ENCODE measurements around the gene KRT85.

KRT85 gene

DNA sequence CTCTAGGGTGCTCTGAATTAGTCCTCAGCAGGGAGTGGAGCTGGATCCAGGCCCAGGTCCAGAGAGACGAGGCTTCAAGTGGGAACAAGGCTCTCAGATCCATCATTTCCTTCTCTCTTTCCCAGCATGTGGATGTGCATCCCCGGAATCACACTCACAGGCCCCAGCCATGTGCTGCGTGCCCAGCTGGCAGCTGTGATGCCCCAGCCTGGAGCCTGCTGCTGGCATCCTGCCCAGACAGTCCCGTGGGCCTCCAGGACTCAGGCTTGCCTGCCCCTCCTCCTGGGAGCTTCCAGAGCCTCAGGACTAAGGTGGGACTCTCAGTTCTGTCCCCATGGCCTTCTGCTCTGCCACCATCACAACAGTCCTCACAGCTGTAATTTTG lies 24.3 kb upstream of the KRT85 start:
- H3K9me3 ChIP-seq (ENCODE audit: control insufficient read depth, low read length), result no peaks in the 10 kb centered on the region
- peaks cover 6% of the 10 kb centered on the region for H3K4me1 ChIP-seq (ENCODE audit: control insufficient read depth, insufficient read depth, low read length)

DNA sequence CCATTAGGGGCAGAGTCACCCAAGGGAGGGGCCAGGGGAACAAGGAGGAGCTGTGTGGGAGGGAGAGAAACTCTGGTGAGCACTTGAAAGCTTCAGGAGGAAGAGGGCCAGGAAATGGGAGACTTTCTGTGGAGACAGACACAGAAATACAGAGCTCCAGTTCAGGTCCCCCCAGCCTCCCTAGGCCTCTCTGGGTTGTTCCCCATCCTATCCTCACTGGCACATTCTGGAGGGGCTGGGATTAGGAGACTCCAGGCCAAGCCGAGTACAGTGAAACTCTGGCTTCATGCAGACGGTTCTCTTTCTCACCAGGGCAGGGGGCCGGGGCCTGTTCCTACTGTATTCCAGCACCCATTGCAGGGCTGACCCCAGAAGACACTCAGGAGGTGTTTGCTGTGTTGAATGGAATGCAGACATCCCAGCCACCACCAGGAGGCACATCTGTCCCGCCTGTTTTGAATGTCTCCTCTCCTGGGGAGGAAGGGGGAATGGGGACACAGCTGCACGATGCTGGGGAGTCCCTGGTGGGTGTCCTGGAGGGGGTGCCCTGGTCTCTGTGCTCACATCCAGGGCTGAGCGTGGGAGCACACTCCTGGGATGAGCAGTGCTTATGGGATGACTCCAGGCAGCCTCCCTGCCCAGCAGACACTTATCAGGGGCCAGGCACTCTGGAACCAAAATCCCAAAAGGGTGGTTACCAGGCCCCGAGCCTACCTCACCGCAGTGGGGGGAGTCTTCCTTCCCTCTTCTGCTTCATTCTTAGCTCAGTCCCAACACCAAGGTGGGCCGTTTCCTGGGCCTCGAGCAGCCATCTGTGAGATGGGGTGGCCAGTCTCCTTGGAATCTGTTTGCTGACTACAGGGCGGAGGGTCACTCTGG lies 23.7 kb upstream of the KRT85 start:
- H3K4me1 ChIP-seq (ENCODE audit: control insufficient read depth, insufficient read depth, low read length), result peaks cover 6% of the 10 kb centered on the region
- no peaks in the 10 kb centered on the region for H3K36me3 ChIP-seq (ENCODE audit: control insufficient read depth, insufficient read depth, low read length)
- no peaks in the 10 kb centered on the region for H3K27me3 ChIP-seq (ENCODE audit: control insufficient read depth, insufficient read depth, low read length)
- no peak overlapping the region for H3K9ac ChIP-seq (ENCODE audit: low read length)
- no peak overlapping the region for H3K4me3 ChIP-seq (ENCODE audit: low read length)
- H3K9me3 ChIP-seq (ENCODE audit: control insufficient read depth, low read length), result no peaks in the 10 kb centered on the region

More for the DNA sequence above, 24.3 kb upstream of the KRT85 start:
- Histone ChIP-seq H3K36me3 (ENCODE audit: control insufficient read depth, insufficient read depth, low read length) (no peaks in the 10 kb centered on the region), H3K27me3 (ENCODE audit: control insufficient read depth, insufficient read depth, low read length) (no peaks in the 10 kb centered on the region), H3K4me3 (ENCODE audit: low read length) (no peak overlapping the region), H3K9ac (ENCODE audit: low read length) (no peak overlapping the region)

DNA sequence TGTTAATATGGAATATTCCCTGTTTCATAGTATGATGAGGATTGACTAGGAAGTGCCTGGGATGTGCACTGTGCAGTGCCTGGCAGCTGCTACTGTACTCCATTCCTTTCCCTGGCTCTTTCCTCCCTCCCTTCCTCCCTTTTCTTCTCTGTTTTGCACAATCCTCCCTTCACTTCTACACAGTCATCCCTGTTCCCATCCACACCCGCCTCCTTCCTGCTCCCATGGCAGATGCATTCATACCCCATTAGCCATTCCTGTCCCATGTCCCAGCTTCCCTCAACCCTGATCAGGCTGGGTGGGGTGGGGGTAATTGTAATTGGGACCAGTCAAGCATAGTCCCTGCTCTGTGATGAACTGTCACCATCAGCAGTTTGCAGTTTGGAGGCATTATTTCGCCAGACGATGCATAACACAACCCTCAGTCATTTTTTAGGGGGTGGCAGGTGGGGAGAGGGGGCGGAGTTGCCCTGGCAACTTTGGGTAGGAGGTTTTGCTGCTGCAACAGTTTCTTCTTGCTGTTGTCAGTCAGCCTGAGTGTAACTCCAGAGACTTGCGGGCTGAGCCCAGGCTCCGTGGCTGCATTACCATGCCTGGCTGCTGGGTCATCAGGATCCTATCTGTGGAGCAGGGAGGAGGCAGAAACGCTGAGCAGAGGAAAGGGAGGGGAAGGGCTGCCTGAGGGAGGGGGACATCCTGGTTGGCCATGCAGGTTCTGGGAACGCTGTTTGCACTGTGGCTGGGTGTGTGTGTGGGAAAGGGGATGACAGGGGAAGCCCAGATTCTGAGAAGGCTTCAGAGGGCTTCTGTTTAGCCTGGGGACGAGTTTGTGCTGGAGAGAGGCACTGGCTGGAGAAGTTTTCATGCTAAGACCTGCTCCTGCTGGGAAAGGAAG lies 22.3 kb upstream of the KRT85 start:
- no peak overlapping the region for H3K4me3 ChIP-seq (ENCODE audit: low read length)
- H3K4me1 ChIP-seq (ENCODE audit: control insufficient read depth, insufficient read depth, low read length), result peaks cover 6% of the 10 kb centered on the region
- no peaks in the 10 kb centered on the region for H3K9me3 ChIP-seq (ENCODE audit: control insufficient read depth, low read length)
- no peak overlapping the region for H3K9ac ChIP-seq (ENCODE audit: low read length)
- H3K27me3 ChIP-seq (ENCODE audit: control insufficient read depth, insufficient read depth, low read length), result no peaks in the 10 kb centered on the region
- no peaks in the 10 kb centered on the region for H3K36me3 ChIP-seq (ENCODE audit: control insufficient read depth, insufficient read depth, low read length)

- no peaks in the 10 kb centered on the region for H3K9me3 ChIP-seq (ENCODE audit: control insufficient read depth, low read length)
- H3K27me3 ChIP-seq (ENCODE audit: control insufficient read depth, insufficient read depth, low read length), result no peaks in the 10 kb centered on the region
- H3K4me3 ChIP-seq (ENCODE audit: low read length), result no peak overlapping the region
- H3K9ac ChIP-seq (ENCODE audit: low read length), result no peak overlapping the region
- no peaks in the 10 kb centered on the region for H3K4me1 ChIP-seq (ENCODE audit: control insufficient read depth, insufficient read depth, low read length)
- H3K36me3 ChIP-seq (ENCODE audit: control insufficient read depth, insufficient read depth, low read length), result no peaks in the 10 kb centered on the region
Observed at GRCh38 chr12:52387859-52388258, 20.6 kb upstream of the KRT85 start.

DNA sequence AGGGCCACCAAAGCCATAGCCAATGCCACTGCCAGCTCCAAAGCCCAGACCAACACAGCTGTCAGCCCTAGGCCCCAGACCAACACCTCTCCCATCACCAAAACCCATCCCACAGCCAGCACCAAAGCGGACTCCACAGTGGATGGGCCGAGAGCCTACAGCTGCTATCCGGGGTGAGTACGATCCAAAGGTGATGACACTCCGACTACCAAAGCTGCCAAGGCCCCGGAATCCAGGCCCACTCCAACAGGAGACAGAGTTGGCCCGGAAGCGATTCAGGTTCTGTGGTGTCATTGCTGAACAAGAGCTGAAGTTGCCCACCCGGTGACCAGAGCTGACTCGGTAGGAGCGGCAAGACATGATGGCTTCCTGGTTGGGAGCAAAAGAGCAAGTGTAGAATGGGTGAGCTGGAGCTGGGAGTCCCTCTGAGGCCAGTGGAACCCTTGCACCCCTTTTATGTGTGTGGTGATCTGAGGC lies 18.0 kb upstream of the KRT85 start, which contains the start of gene KRT84:
Gene KRT84 (minus strand): TSS at position 427 of the 477 bp plus-strand sequence. CDS start 67 bp downstream, at position 360.
- no peaks in the 10 kb centered on the region for H3K36me3 ChIP-seq (ENCODE audit: control insufficient read depth, insufficient read depth, low read length)
- H3K9me3 ChIP-seq (ENCODE audit: control insufficient read depth, low read length), result no peaks in the 10 kb centered on the region
- no peaks in the 10 kb centered on the region for H3K4me1 ChIP-seq (ENCODE audit: control insufficient read depth, insufficient read depth, low read length)
- no peaks in the 10 kb centered on the region for H3K27me3 ChIP-seq (ENCODE audit: control insufficient read depth, insufficient read depth, low read length)
- H3K9ac ChIP-seq (ENCODE audit: low read length), result no peak within 1 kb of the TSS
- no peak within 1 kb of the TSS for H3K4me3 ChIP-seq (ENCODE audit: low read length)

- Histone ChIP-seq H3K9ac (ENCODE audit: low read length) (no peak overlapping the region), H3K27me3 (ENCODE audit: control insufficient read depth, insufficient read depth, low read length) (no peaks in the 10 kb centered on the region), H3K36me3 (ENCODE audit: control insufficient read depth, insufficient read depth, low read length) (no peaks in the 10 kb centered on the region), H3K4me3 (ENCODE audit: low read length) (no peak overlapping the region), H3K4me1 (ENCODE audit: control insufficient read depth, insufficient read depth, low read length) (no peaks in the 10 kb centered on the region), H3K9me3 (ENCODE audit: control insufficient read depth, low read length) (no peaks in the 10 kb centered on the region)
Observed at GRCh38 chr12:52383331-52383730, 16.1 kb upstream of the KRT85 start.

- H3K9ac ChIP-seq (ENCODE audit: low read length), result no peak overlapping the region
- H3K9me3 ChIP-seq (ENCODE audit: control insufficient read depth, low read length), result no peaks in the 10 kb centered on the region
- no peaks in the 10 kb centered on the region for H3K4me1 ChIP-seq (ENCODE audit: control insufficient read depth, insufficient read depth, low read length)
- no peaks in the 10 kb centered on the region for H3K36me3 ChIP-seq (ENCODE audit: control insufficient read depth, insufficient read depth, low read length)
- H3K4me3 ChIP-seq (ENCODE audit: low read length), result no peak overlapping the region
- H3K27me3 ChIP-seq (ENCODE audit: control insufficient read depth, insufficient read depth, low read length), result no peaks in the 10 kb centered on the region
Observed at GRCh38 chr12:52382854-52383253, 15.6 kb upstream of the KRT85 start.

DNA sequence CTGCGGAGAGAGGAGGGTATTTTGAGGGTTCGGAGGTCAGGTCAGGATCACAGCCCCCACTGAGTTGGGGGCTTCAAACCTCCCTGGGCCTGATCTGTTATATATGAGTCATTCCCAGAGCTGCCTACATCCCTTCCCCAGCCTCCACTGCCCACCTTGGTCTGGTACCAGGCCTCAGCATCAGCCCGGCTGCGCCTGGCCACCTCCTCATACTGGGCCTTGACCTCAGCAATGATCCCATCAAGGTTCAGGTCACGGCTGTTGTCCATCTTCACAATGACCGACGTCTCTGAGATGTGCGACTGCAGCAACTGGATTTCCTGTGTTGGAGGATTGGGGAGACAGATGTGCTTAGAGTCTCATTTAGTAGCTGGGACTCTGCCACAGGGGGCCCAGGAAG lies 13.9 kb upstream of the KRT85 start:
- H3K9ac ChIP-seq (ENCODE audit: low read length), result no peak overlapping the region
- H3K4me3 ChIP-seq (ENCODE audit: low read length), result no peak overlapping the region
- no peaks in the 10 kb centered on the region for H3K27me3 ChIP-seq (ENCODE audit: control insufficient read depth, insufficient read depth, low read length)
- no peaks in the 10 kb centered on the region for H3K9me3 ChIP-seq (ENCODE audit: control insufficient read depth, low read length)
- H3K4me1 ChIP-seq (ENCODE audit: control insufficient read depth, insufficient read depth, low read length), result no peaks in the 10 kb centered on the region
- no peaks in the 10 kb centered on the region for H3K36me3 ChIP-seq (ENCODE audit: control insufficient read depth, insufficient read depth, low read length)

DNA sequence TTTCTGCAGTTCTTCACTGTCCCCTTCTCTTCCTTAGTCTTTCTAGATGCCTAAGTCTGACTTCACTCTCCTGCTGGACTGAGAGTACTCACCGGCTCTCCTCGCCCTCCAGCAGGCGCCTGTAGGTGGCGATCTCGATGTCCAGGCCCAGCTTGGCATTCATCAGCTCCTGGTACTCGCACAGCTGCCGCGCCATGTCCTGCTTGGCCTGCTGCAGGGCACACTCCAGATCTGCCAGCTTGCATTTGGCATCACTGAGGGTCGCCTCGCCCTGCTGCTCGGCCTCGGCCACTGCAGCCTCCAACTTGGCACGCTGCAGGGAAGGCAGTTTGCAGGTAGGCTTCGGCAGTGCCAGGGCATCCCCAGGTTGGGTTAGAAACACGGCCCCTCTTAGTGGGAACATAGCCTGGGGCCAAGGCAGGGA lies 13.0 kb upstream of the KRT85 start:
- no peaks in the 10 kb centered on the region for H3K4me1 ChIP-seq (ENCODE audit: control insufficient read depth, insufficient read depth, low read length)
- H3K4me3 ChIP-seq (ENCODE audit: low read length), result no peak overlapping the region
- no peaks in the 10 kb centered on the region for H3K27me3 ChIP-seq (ENCODE audit: control insufficient read depth, insufficient read depth, low read length)
- H3K9ac ChIP-seq (ENCODE audit: low read length), result no peak overlapping the region
- no peaks in the 10 kb centered on the region for H3K36me3 ChIP-seq (ENCODE audit: control insufficient read depth, insufficient read depth, low read length)
- no peaks in the 10 kb centered on the region for H3K9me3 ChIP-seq (ENCODE audit: control insufficient read depth, low read length)

DNA sequence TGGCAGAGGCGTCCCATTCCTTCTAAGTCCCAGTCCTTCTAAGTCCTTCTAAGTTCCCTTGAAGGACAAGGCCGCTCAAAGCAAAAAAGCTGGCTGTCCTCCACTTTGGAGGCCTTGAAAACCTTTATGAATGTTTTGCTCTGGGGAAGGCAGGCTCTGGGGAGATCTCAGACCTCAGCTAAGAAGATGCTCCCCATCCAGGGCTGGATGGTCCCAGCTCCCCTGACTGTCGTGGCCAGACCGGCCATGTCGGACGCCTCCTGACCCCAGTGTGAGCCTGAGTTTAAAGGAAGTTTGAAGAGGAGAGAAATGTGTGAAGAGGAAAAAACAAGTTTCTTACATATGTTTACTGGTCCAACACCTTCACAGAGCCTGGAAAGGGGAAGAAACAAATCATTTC lies 12.3 kb upstream of the KRT85 start:
- no peaks in the 10 kb centered on the region for H3K36me3 ChIP-seq (ENCODE audit: control insufficient read depth, insufficient read depth, low read length)
- no peak overlapping the region for H3K4me3 ChIP-seq (ENCODE audit: low read length)
- no peaks in the 10 kb centered on the region for H3K27me3 ChIP-seq (ENCODE audit: control insufficient read depth, insufficient read depth, low read length)
- H3K9me3 ChIP-seq (ENCODE audit: control insufficient read depth, low read length), result no peaks in the 10 kb centered on the region
- no peak overlapping the region for H3K9ac ChIP-seq (ENCODE audit: low read length)
- no peaks in the 10 kb centered on the region for H3K4me1 ChIP-seq (ENCODE audit: control insufficient read depth, insufficient read depth, low read length)

GRCh38 chr12:52378091-52378490 lies 10.8 kb upstream of the KRT85 start:
- no peaks in the 10 kb centered on the region for H3K27me3 ChIP-seq (ENCODE audit: control insufficient read depth, insufficient read depth, low read length)
- H3K36me3 ChIP-seq (ENCODE audit: control insufficient read depth, insufficient read depth, low read length), result no peaks in the 10 kb centered on the region
- H3K9ac ChIP-seq (ENCODE audit: low read length), result no peak overlapping the region
- no peaks in the 10 kb centered on the region for H3K9me3 ChIP-seq (ENCODE audit: control insufficient read depth, low read length)
- H3K4me3 ChIP-seq (ENCODE audit: low read length), result no peak overlapping the region
- H3K4me1 ChIP-seq (ENCODE audit: control insufficient read depth, insufficient read depth, low read length), result no peaks in the 10 kb centered on the region

- Histone ChIP-seq H3K9me3 (ENCODE audit: control insufficient read depth, low read length) (no peaks in the 10 kb centered on the region), H3K27me3 (ENCODE audit: control insufficient read depth, insufficient read depth, low read length) (no peaks in the 10 kb centered on the region), H3K9ac (ENCODE audit: low read length) (no peak overlapping the region), H3K36me3 (ENCODE audit: control insufficient read depth, insufficient read depth, low read length) (no peaks in the 10 kb centered on the region), H3K4me1 (ENCODE audit: control insufficient read depth, insufficient read depth, low read length) (no peaks in the 10 kb centered on the region), H3K4me3 (ENCODE audit: low read length) (no peak overlapping the region)
Observed at GRCh38 chr12:52377266-52377665, 10.0 kb upstream of the KRT85 start.

Data from mucosa of stomach (tissue), 1 donor.